HCT116 (cell line): ENCODE data around the gene PHF21A. TPM values are rescaled to one million over a fixed set of nuclear protein-coding genes. Genes with fewer than 3 reads are reported as not detected.

ENCODE experiments used
- ATAC-seq: fragments of 200-7000 bp; cut with Tn5 transposase; 2 replicates; pipeline ENCODE4 v1.9.1; 2020; ENCODE audit warnings: mild to moderate bottlenecking, moderate library complexity
- BruUV-seq: library from RNA; stranded (reverse); fragments of 400-500 nt; replicated peaks from 2 replicates; lab custom pipeline; 2021; lab: Mats Ljungman, UMichigan
- CTCF ChIA-PET: fragments of 300-600 bp; sonication (Branson Sonifier 250); formaldehyde crosslinking; loops from one replicate; lab custom pipeline; 2021; ENCODE audit warnings: antibody characterized with exemption; lab: Charles Lee
- POLR2A ChIA-PET: fragments of 300-600, 350-600 bp; sonication (Branson Sonifier 250); formaldehyde crosslinking; loops from one replicate; lab custom pipeline; 2021; ENCODE audit warnings: antibody characterized with exemption; lab: Charles Lee
- RAD21 ChIA-PET, 2 experiments: fragments of 300-600 bp; sonication (Branson Sonifier 250); formaldehyde crosslinking; loops; one replicate each; lab custom pipeline; 2023; ENCODE audit warnings: low total read pairs in 2 of 2; ENCODE audit not compliant: uncharacterized antibody in 2 of 2, unreplicated experiment in 2 of 2, low non-redundant PET in 1 of 2; lab: Charles Lee
- DNase-seq: peaks from one replicate; pipeline ENCODE4 v3.0.0-alpha.2; 2010; ENCODE audit warnings: low read depth, low spot score
- H2AFZ ChIP-seq: fragments of 200-600 bp; shearing (Covaris generic), sonication (generic); 2 replicates; pipeline ENCODE4 v1.6.1; 2017; ENCODE audit warnings: low read depth, mixed run types, mixed read lengths, antibody characterized with exemption, low read length; ENCODE audit not compliant: poor library complexity, severe bottlenecking
- H3K27ac ChIP-seq: 2 replicates; pipeline ENCODE4 v1.5.1; 2012; ENCODE audit warnings: low read depth, low read length
- H3K27me3 ChIP-seq: fragments of 200-600 bp; sonication (generic); 2 replicates; pipeline ENCODE4 v1.6.1; 2016; ENCODE audit warnings: mixed run types, low read length, mixed read lengths; ENCODE audit not compliant: insufficient read depth
- H3K36me3 ChIP-seq, 2 experiments: fragments of 200-500 bp in 1 of 2; fragments of 200-600 bp in 1 of 2; sonication (Bioruptor generic) in 1 of 2; sonication (generic) in 1 of 2; 2 replicates each; pipeline versions ENCODE4 v1.5.1 to v1.6.1; 2014 to 2016; ENCODE audit warnings: low read length in 2 of 2, inconsistent platforms in 1 of 2, mixed read lengths in 1 of 2, mixed run types in 1 of 2; ENCODE audit not compliant: insufficient read depth in 2 of 2, control insufficient read depth in 1 of 2
- H3K4me1 ChIP-seq, 2 experiments: fragments of 200-600 bp in 1 of 2; sonication (generic) in 1 of 2; 2 replicates each; pipeline versions ENCODE4 v1.5.1 to v1.6.1; 2012 to 2017; ENCODE audit warnings: low read length in 2 of 2, inconsistent platforms in 1 of 2, mild to moderate bottlenecking in 1 of 2, mixed read lengths in 1 of 2, mixed run types in 1 of 2, moderate library complexity in 1 of 2; ENCODE audit not compliant: insufficient read depth in 2 of 2, control insufficient read depth in 1 of 2
- H3K4me2 ChIP-seq: fragments of 200-600 bp; sonication (generic); 2 replicates; pipeline ENCODE4 v1.6.1; 2017; ENCODE audit warnings: mixed run types, low read length, mixed read lengths
- H3K4me3 ChIP-seq, 2 experiments: fragments of 200-600 bp in 1 of 2; sonication (generic) in 1 of 2; replicated peaks in 1 of 2; 2 replicates each; pipeline ENCODE4 v1.5.1; 2011 to 2016; ENCODE audit warnings: low read length in 2 of 2, control low read depth in 1 of 2, low read depth in 1 of 2, mild to moderate bottlenecking in 1 of 2, mixed read lengths in 1 of 2, mixed run types in 1 of 2
- H3K79me2 ChIP-seq: fragments of 200-600 bp; sonication (generic); 2 replicates; pipeline ENCODE4 v1.6.1; 2017; ENCODE audit warnings: mild to moderate bottlenecking, mixed run types, low read length, moderate library complexity, mixed read lengths; ENCODE audit not compliant: insufficient read depth
- H3K9ac ChIP-seq: fragments of 200-600 bp; sonication (generic); 2 replicates; pipeline ENCODE4 v1.6.1; 2016; ENCODE audit warnings: low read length, mixed read lengths
- H3K9me2 ChIP-seq: fragments of 200-600 bp; sonication (generic), shearing (Covaris generic); 2 replicates; pipeline ENCODE4 v1.6.1; 2017; ENCODE audit warnings: mixed run types, mild to moderate bottlenecking, moderate library complexity; ENCODE audit not compliant: insufficient read depth
- H3K9me3 ChIP-seq, 2 experiments: fragments of 200-500 bp in 1 of 2; fragments of 200-600 bp in 1 of 2; sonication (Bioruptor generic) in 1 of 2; sonication (generic) in 1 of 2; 2 replicates each; pipeline ENCODE4 v1.6.1; 2014 to 2017; ENCODE audit warnings: low read length in 2 of 2, mixed read lengths in 2 of 2, inconsistent platforms in 1 of 2, low read depth in 1 of 2, mild to moderate bottlenecking in 1 of 2, mixed run types in 1 of 2, moderate library complexity in 1 of 2; ENCODE audit not compliant: control insufficient read depth in 1 of 2, insufficient read depth in 1 of 2
- H4K20me1 ChIP-seq: fragments of 200-600 bp; sonication (generic), shearing (Covaris generic); 2 replicates; pipeline ENCODE4 v1.6.1; 2017; ENCODE audit warnings: mixed run types, mild to moderate bottlenecking, moderate library complexity; ENCODE audit not compliant: insufficient read depth
- CBX3 ChIP-seq: IDR thresholded peaks from 2 replicates; pipeline ENCODE4 v1.6.1; 2012; ENCODE audit warnings: low read depth
- EGR1 ChIP-seq: IDR thresholded peaks from 2 replicates; pipeline ENCODE4 v1.6.1; 2012; ENCODE audit warnings: low read depth
- ELF1 ChIP-seq: IDR thresholded peaks from 2 replicates; pipeline ENCODE4 v1.6.1; 2012; ENCODE audit warnings: low read depth, borderline replicate concordance
- EZH2 ChIP-seq: fragments of 200-600 bp; sonication (generic); IDR thresholded peaks from 2 replicates; pipeline ENCODE4 v1.6.1; 2017; ENCODE audit warnings: antibody characterized with exemption, mixed run types
- JUND ChIP-seq: IDR thresholded peaks from 2 replicates; pipeline ENCODE4 v1.6.1; 2012
- POLR2A ChIP-seq: IDR thresholded peaks from 2 replicates; pipeline ENCODE4 v1.7.0; 2011; ENCODE audit warnings: borderline replicate concordance; ENCODE audit not compliant: insufficient read depth, insufficient read length; ENCODE audit errors: extremely low read depth
- REST ChIP-seq: IDR thresholded peaks from 2 replicates; pipeline ENCODE4 v1.6.1; 2012; ENCODE audit warnings: low read depth
- SIN3A ChIP-seq: IDR thresholded peaks from 2 replicates; pipeline ENCODE4 v1.6.1; 2012; ENCODE audit warnings: low read depth
- SRF ChIP-seq: IDR thresholded peaks from 2 replicates; pipeline ENCODE4 v1.6.1; 2012; ENCODE audit warnings: low read depth
- ZBTB33 ChIP-seq: IDR thresholded peaks from 2 replicates; pipeline ENCODE4 v1.6.1; 2011; ENCODE audit warnings: mild to moderate bottlenecking, low read length, moderate library complexity; ENCODE audit not compliant: insufficient replicate concordance; ENCODE audit errors: extremely low read depth
- ZNF274 ChIP-seq: fragments of 200-500 bp; sonication (Bioruptor generic); IDR thresholded peaks from 2 replicates; pipeline ENCODE4 v1.6.1; 2014; ENCODE audit warnings: mild to moderate bottlenecking, low read depth, low read length, inconsistent platforms
- intact Hi-C: fragments of 100-400 bp; cut with micrococcal nuclease; formaldehyde crosslinking; loops from 2 replicates; pipeline ENCODE4 v1.10.0; 2022
- total RNA-seq: library from RNA; stranded (reverse); gene quantifications from one replicate; pipeline ENCODE4 v1.2.1, GENCODE V29; 2021; ENCODE audit not compliant: unreplicated experiment

Gene PHF21A
- total RNA-seq, 1 experiment from 2014 or later = 27.0 TPM

GRCh38 chr11:46047520-46047919 is 73.7 kb downstream of the PHF21A start:
- intact Hi-C loops = no loop called here
- Histone ChIP-seq H2AFZ (no peak overlapping the region), H3K9me3 (no peaks in the 10 kb centered on the region), H3K27me3 (no peaks in the 10 kb centered on the region), H3K4me2 (no peak overlapping the region), H3K9ac (no peak overlapping the region), H3K4me1 (peaks cover 0 to 5% of the 10 kb centered on the region in 2 experiments; a peak in 1 of 4 replicates), H3K9me2 (no peaks in the 10 kb centered on the region), H3K79me2 (no peaks in the 10 kb centered on the region), H3K27ac (no peak overlapping the region), H3K36me3 (no peaks in the 10 kb centered on the region), H4K20me1 (no peaks in the 10 kb centered on the region), H3K4me3 (no peak overlapping the region)
- ChIA-PET POLR2A (interaction anchor here (1.2 kb wide), 1 partner anchor 12 kb away, joined by 4 read pairs; no protein-coding TSS in a partner anchor), RAD21 (no interaction called here), CTCF (no interaction called here)
- ATAC-seq (no peak), DNase-seq (no peak)
- BruUV-seq = no TSS peak
- TF ChIP-seq POLR2A = no peak
- no peak for TF ChIP-seq CBX3
- TF ChIP-seq EZH2 = no peak
- TF ChIP-seq ZBTB33 = no peak
- TF ChIP-seq SIN3A = no peak
- TF ChIP-seq ZNF274 = no peak
- no peak for TF ChIP-seq ELF1
- TF ChIP-seq JUND = no peak
- TF ChIP-seq SRF = no peak

- no peaks in the 10 kb centered on the region for H3K79me2 ChIP-seq
- H3K9me2 ChIP-seq = no peaks in the 10 kb centered on the region
- H3K4me3 ChIP-seq = no peak overlapping the region
- no peak for DNase-seq
- no peak overlapping the region for H3K4me2 ChIP-seq
- no peaks in the 10 kb centered on the region for H3K9me3 ChIP-seq
- RAD21 ChIA-PET = no interaction called here
- no peaks in the 10 kb centered on the region for H4K20me1 ChIP-seq
- POLR2A ChIA-PET = no interaction called here
- no peak overlapping the region for H3K9ac ChIP-seq
- intact Hi-C loops = no loop called here
- CTCF ChIA-PET = no interaction called here
- H3K27me3 ChIP-seq = no peaks in the 10 kb centered on the region
- BruUV-seq = no TSS peak
- no peaks in the 10 kb centered on the region for H3K36me3 ChIP-seq
- no peak for ATAC-seq
- H3K4me1 ChIP-seq = peaks cover 0 to 5% of the 10 kb centered on the region in 2 experiments; a peak in 1 of 4 replicates
- TF ChIP-seq ELF1 (no peak), EGR1 (no peak), JUND (no peak), REST (no peak), EZH2 (no peak), CBX3 (no peak)
- no peak overlapping the region for H2AFZ ChIP-seq
- no peak overlapping the region for H3K27ac ChIP-seq
These were observed 75.4 kb downstream of the PHF21A start for GRCh38 chr11:46045811-46046210.
